Activated T-cell treated with anti-CD3 and anti-CD28 coated beads for 48 hours (primary cell): ENCODE data around the gene PIMREG.

Experiments
- DNase-seq: peaks from one replicate; pipeline ENCODE4 v3.0.0-alpha.2; 2020; ENCODE audit warnings: low read depth

The PIMREG gene

DNA sequence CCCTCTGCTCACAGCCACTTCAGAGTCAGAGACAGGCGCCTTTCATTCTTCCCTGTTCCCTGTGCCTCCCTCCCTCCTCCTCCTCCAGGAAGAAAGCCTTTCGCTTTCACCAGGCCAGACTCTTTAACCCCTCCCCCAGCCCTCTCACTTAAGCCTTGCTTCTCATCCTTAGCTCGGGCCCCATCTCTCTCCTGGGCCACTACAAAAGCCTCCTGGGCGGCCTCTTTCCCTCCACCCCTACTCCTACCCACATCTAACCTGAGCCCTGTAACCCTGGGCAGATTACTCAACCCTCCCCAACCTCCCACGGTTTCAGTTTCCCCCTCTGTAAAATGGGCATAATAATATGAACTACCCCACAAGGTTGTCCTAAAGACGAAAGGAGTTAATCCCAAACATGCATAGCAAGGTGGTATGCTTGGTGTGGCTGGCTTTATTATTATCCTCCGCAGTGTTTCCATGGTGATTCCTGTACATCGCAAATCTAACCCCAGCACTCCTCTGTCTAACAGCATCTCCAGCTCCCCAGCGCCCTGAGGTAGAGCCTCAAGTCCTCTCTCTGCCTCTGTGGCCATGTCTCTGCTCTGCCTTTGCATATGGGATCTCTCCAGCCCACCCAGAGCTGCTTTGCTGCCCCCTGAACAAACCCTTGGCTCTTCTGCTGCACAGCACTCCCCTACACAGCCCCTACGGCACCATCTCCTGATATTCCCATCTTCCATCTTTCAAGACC, 17.7 kb downstream of the PIMREG start:
- DNase-seq, result peak; percentile 7

DNA sequence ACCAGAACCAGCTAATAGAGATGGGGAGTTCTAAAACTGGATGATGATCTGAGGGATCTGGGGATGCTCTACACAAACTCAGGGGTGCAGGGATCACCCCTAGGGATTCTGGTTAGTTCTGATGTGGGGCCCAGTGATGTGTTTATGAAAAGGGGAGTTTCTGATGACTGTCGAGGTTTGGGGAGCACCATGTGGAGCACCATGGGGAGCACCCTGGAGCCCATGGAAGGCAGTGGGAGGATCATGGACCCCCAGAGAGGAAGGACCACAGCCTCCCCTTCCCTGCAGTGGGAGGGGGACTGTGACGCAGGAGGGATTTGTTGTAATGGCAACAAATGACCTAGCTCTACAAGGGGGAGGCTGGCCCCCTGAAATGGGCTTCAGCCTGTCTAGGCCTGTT, 18.4 kb downstream of the PIMREG start:
- no peak for DNase-seq

DNA sequence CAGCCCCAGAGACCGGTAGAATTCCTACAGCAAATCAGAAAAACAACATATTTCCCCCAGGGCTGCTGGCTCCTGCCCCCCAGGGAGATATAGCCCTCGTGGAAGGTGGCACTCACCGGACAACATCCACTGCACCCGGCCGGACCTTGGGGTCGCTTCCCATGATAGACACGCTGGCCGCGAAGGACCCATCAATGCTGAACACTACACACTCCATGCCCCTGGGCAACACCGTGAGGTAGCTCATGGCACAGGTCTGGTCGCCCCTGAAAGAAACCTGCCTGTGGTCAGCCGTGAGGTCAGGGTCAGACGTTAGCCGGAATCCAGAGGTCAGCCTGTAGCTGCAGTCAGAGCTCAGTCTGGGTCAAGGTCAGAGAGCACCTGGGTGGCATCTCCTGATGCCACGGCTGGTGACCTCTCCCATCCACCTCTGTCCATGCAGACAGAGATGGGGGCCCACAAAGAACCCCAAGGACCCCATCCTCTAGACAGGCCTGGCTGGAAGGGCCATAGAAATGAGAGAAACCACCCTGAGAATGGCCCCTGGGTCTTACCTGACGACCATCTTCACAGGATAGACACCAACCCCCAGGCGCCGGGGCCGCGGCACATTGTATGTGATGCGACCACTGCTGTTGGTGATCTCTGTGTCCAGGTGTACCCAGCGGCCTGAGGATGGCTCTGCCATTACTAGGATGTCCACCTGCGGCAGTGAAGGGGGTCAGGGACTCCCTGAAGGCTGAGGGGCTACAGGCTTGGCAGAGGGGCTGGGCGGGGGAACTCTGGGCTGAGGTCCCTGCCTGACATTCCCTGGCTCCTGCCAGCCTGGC, 19.6 kb downstream of the PIMREG start:
- no peak for DNase-seq

DNA sequence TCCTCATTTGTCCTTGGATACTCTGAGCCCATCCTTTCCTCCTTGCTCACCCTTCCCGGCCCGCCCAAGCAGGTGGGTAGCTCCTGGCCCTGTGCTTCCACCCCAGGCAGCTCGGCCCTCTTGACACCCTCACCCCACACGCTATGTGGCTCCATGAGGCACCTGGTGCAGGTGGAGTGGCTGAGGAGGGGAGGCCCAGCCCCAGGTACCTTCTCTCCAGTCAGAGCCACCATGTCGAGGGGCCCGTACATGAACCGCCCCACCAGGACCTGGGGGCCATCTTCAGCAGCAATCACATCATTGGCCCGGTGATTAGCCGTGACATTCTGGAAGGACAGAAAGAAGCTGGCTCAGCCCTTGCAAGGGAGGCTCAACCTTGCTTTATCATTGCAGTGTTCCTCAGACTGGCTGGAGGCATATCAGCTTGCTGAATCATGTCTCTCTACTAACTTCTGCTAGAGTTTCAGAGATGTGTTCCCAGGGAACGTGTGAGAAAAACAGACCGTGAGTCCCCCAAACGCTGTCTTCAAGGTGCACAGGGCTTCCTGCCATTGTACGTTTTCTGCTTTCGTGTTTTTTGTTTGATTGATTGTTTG, 20.3 kb downstream of the PIMREG start:
- DNase-seq, result no peak

DNA sequence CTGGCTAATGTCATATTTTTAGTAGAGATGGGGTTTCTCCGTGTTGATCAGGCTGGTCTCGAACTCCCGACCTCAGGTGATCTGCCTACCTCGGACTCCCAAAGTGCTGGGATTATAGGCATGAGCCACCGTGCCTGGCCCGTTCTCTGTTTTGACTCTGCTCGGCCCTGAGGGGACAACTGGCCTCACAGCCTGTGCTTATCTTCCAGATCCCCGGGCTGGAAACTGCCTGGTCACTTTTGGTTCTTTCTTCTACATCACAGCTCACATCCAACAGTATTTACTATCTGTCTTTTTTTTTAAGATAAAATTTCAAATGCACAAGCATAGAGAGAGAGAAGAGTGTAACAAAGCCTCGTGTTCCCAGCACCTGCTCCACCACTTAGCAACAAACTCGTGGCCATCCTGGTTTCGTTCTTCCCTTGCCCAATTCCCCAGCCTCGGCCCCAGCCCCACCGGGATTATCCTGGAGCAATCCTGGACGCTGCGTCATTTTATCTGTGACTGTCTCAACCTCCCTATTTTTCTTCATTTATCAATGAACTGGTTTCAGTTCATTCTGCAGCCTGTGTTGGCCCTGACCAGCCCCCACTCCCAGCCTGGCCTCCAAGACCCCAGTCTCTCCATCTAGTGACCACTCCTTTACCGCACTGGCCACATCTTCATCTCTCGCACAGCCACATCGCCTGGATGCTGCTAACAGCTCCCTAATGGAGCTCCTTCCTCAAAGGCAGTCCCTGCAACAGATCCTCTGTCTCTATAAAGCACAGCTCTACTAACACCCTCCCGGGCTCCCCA, 21.1 kb downstream of the PIMREG start:
- no peak for DNase-seq

DNA sequence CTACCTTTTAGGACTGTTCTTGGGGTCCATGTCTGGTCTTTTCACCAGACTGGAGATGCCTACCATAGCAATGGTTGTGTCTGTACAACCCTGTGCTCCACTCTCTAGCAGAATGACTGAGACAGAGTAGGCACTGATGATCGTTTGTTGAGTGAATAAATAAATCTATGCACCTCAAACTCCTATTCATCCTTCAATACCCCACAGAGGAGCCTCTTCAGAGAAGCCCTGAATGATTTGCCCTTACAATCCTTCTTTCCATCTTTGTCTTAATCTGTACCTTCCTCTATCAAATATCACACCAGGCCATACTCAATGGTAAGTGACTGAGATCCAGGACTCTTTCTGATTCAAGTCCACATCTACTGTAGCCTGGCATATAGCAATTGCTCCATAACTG, 23.3 kb downstream of the PIMREG start:
- no peak for DNase-seq

DNA sequence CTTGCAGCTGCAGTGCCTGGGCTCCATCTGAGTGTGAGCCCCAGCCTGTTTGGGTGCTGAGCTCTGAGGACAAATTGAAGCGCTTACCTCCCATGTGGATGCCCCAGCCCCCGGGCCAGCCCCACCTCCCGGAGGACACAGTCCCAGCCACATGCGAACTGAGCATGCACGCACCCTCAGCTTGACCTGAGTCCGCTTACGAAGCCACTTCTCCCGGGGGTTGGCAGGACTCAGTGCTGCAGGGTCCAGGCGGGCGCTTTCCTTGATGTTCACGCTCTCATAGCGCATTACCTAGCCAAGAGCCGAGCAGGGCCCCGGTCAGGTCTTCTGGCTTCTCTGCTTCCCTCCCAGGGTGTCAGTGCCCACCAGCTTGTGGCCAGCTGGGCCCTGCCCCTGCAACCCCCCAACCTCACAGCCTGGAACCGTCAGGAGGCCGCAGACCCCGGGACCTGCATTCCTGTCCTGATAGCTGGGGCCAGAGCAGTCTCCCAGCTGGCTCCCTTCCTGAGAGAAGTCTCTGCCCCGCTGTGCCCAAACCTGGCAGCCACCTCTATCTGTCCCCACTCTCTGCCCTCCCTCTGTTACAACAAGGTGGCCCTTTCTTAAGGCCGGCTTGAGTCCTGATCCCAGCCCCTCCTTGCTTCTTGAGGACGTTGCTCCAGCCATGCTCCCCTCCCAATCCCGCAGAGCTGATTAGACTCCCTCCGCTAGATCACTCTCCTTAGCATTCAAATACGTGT, 24.0 kb downstream of the PIMREG start:
- DNase-seq, result no peak

DNA sequence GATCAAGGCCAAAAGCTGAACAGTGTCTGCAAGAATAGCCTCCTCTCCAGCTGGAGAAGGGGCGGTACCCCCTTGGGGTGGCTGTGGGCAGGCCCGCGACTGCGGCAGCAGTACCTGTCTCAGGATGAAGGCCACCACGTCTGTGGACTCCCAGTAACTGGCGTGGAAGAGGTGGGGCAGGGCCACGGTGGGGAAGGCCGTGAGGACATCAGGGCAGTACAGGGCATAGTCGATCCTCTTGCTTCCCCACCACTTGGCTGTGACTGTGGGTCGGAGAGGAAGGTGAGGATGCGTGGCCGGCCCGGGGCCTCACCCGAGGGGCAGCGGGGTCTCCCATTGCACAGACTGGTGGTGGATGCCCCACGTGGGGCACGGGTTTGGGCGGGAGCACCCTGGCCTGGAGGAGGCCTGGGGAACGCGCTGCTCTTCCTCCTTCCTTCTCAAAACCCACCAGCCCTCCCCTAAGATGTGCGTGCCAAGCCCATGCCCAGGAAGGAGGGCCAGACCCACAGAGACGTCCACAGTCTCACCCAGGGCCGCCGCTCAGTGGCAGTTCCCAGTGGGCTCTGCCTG, 26.0 kb downstream of the PIMREG start:
- DNase-seq, result no peak

DNA sequence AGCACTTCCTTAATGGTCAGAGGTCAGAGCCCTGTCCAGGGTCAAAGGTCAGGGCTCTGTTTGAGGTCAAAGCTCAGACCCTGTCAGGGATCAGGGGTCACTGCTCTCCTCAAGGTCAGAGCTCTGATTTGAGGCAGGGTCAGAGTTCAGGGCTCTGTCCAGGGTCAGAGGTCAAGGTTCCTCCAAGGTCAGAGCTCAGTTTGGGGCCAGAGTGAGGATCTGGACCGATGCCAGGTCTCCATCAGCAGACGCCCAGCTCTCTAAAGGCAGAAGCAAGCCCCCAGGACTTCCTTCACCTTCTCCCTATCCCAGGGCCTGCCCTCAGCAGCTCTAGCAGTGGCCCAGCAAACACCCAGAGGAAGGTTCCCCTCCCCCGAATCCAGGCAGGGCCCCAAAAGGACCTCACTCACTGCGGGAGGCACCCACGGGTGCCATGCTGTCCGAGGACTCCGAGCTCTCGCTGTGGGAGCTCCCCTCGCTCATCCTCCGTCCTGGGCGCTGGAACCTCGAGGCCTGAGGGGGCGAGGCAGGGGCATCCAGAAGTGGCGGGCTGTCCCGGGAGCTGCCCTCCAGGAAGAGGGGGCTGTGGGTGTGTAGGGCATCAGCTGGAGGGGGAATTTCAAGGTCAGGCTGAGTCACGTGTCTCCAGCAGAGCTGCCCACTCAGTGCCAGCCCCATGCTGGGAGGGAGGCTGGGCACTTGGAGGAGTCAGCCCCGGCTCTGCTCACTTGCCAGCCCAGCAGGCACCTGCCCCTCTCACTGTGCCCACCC, 26.7 kb downstream of the PIMREG start:
- DNase-seq, result no peak

DNA sequence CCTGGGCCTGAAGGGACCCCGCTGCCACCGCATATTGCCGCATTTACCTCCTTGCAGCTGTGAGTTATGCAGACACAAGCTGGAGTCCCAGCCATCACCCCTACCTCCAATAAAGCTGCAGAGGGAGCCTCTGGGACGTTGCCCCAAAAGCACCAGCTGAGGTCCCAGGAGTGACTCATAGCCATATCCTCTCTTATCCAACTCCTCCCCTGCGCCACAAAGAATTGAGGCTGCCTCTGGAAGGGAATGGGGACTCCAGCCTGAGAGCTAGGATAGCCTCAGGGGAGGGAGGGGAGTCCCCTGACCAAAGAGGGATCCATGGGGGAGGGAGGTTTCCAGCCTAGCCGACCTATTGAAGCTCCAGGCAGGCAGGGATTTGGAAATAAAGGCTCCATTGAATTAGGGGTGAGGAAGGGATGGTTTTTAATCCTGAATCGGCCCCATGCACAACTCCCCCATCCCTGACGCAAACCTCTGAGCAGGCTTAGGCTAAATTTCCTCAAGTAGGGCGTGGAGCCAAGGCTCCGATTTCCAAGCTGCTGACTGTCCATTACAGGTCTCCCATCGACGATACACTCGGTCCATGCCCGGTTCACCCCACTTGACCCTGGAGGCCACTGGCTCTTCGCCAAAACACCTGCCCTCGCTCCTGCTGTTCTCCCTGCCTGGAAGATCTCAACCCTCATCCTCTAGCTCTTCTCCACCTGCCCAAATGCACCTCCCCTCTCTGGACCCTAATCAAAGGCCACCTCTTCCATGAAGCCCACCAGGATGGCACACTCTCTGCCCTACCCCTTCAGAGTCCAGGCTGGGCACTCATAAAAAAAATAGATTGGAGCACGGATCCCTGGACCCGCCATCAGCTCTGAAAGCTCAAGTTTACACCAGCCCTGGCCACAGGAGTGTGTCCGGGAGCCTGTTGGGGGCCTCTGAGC, 27.5 kb downstream of the PIMREG start:
- no peak for DNase-seq

DNA sequence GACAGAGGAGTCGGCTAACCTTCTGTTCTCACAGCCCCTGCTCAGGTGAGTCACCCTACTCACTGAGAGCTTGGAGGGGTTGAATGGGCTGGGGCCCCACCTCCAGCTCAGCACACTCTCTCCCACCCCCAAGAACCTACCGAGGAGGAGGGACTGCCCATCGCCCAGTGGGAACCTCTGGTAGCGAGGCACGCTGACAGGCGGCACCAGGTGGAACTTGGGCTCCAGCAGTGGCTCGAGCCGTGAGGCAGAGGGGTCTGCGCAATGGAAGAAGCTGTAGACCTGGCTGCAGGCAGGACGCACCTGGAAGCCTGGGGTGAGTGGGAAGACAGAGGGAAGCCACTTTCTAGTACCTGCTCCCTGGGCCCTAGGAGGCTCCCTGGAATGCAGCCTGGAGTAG, 28.3 kb downstream of the PIMREG start:
- no peak for DNase-seq

DNA sequence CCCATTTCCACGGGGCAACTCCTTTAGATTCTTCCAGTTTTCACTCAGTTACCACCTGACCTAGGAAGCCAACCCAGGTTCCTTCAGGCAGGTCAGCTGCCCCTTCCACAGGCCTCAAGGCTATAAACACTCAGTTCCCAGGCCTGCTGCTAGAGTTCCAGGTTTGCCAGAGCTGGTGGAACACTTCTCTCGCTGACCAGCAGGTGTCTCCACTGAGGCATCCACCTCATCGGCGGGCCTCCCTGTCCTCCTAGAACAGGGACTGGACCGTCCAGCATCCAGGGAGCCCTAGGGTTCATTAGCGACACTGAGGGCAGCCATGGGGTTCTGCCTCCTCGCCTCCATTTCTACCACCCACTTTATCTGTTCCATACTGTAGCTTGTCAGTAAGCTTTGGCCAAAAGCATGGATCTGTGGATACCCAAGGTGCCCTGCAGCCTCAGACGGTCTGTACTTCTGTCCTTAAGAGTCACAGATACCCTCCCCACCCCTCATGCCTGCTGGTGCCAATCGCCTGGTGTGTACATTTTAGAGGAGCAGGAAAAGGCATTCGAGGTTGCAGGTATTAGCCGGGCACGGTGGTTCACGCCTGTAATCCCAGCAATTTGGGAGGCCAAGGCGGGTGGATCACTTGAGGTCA, 29.0 kb downstream of the PIMREG start:
- peak; percentile 60 for DNase-seq

DNA sequence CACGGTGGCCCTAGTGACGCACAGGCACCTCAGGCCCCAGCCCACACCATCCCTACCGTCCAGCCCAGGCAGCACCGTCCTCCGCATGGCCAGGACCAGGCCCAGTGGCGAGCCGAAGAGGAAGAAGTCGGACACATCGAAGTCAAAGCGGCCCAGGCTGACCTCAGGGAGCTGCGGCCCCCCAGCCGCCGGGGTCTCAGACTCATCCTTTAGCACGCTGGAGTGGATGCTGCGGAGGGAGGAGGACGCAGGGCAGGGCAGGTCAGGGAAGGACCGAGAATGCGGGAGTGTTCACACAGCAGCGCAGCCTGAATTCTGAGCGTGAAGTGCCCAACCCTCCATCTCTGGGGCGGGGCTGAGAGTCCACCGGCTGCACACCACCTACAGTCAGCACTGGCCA, 30.1 kb downstream of the PIMREG start:
- no peak for DNase-seq

DNA sequence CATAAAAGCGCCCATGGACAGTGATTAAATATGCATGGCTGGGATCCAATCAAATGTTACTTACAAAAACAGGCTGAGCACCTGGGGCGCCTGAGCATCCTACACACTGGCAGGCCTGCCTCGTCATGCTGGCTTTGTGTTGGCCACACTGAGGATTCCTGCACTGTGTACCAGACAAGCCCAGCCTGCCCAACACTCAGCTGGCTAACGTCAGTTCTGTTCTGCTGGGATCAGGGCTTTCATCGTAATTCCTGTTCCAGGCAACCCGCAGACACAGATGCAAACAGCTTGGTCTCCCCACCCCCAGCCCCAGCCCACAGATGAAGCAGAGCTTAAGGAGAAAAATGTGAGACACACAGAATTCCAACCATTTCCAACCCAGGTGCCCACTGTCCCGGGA, 30.7 kb downstream of the PIMREG start:
- DNase-seq, result no peak

DNA sequence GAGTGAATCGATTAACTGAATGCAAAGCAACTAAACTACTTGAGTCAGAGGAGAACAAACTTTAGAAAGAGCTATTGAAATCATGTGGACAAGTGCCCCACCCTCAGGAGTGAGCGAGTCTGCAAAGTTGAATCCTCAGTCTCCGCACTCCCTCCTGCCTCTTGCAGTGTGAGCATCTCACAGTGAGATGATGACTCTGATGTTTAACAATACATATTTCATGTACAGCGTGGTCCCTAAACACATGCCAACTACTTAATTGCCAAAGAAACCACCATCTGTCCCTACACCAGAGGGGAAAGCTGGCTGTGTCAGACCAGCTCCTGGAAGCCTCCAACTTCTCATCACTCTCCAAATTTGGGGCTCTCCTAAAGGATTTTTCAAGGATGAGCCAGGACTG, 31.2 kb downstream of the PIMREG start:
- no peak for DNase-seq

DNA sequence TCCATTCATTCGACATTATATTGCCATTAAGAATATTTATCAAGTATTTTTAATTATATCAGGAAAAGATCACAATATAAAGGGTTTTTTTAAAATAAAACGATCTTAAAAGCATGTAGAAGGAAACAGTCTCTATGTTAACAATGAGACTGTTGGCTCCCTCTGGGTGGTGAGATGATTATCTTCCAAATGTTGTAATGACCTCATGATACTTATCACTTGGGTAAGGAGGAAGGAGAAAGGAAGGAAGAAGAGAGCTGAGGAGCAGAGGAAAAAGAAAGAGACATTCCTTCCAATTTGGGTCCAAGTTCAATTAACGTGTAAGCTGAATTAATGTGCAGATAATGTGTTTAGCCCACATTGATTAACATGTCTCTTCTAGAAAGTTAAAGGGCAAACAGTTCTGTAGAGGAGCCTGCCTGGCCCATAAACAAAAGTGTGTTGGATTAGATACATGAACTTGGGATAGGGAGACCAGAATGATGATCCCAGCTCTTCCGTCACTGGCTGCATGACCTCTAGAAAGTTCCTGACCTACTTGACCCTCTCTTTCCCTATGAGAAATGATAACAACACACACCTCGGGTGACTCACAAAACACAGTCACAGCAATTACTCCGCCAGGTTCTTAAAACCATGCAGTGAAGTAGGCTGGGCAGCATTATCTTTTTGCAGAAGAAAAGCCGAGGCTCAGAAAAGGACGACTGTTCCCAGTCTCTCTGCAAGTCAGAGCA, 32.0 kb downstream of the PIMREG start:
- no peak for DNase-seq

DNA sequence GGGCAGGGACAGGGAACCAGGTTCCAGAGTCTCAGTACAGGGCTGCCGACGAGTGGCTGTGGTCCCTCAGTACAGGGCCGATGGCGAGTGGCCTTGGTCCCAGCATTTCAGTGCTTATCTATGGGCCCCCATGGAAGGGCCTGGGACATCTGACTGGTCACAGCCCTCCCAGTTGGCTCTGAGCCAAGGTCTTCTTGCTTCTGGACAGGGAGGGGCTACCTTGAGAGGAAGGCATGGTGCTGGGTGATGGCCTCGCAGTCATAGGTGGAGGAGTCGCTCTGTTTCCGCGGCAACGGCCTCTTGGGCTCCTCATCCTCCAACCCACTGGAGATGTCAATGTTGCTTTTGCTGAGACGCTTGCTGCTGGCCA, 32.5 kb downstream of the PIMREG start:
- no peak for DNase-seq

DNA sequence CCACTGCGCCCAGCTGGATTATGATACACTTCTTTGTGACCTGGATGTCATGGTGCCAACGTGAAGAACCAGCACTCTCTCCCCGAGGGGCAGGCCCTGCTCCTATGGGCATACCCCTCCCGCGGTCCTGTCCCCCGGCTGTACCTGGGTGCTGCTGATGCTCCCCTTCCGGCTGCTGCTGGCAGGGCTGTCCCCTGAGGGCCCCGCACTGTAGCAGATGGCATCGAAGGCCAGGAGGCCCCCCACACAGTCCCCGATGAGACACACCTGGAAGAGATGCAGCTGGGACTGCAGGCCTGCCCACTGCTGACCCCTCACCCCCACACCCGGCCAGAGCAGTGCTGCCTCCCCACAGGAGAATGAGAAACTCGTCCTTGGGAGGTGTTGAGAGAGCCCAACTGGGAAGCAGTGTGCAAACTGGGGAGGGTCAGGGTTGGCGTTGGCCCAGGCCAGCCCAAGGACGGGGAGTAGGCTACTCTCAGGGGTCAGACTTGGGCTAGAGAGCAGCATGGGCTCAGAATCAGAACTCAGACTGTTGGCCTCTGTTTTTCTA, 33.7 kb downstream of the PIMREG start:
- no peak for DNase-seq
